GM12878 (cell line): ENCODE results near the gene KCNIP2. TPM values are rescaled to one million over a fixed set of nuclear protein-coding genes. Genes with fewer than 3 reads are reported as not detected.

ENCODE experiments used
- ATAC-seq: fragments of 200-7000 bp; cut with Tn5 transposase; 3 replicates; pipeline ENCODE4 v1.9.1; 2020; ENCODE audit warnings: mild to moderate bottlenecking, moderate library complexity
- BruUV-seq: library from RNA; stranded (reverse); fragments of 400-500 nt; replicated peaks from 2 replicates; lab custom pipeline; 2021; lab: Mats Ljungman, UMichigan
- CTCF ChIA-PET: fragments of 300-600 bp; sonication (Branson Sonifier 250); formaldehyde crosslinking; extraction: SDS; loops from one replicate; lab custom pipeline; 2021; ENCODE audit warnings: inconsistent platforms; lab: Yijun Ruan, JAX
- POLR2A ChIA-PET: fragments of 350-600 bp; formaldehyde crosslinking; extraction: SDS; loops from one replicate; lab custom pipeline; 2021; ENCODE audit warnings: inconsistent platforms; lab: Charles Lee
- RAD21 ChIA-PET: fragments of 300-600 bp; sonication (Branson Sonifier 250); formaldehyde crosslinking; loops from one replicate; lab custom pipeline; 2023; ENCODE audit warnings: antibody characterized with exemption; ENCODE audit not compliant: unreplicated experiment; lab: Charles Lee
- SMC1A ChIA-PET: fragments of 300-600 bp; sonication (Branson Sonifier 250); formaldehyde crosslinking; loops from one replicate; lab custom pipeline; 2023; ENCODE audit not compliant: unreplicated experiment, uncharacterized antibody; lab: Charles Lee
- DNase-seq: peaks from one replicate; pipeline ENCODE4 v3.0.0-alpha.2; 2011; ENCODE audit warnings: low read depth, low spot score
- FAIRE-seq: peaks from 3 replicates; lab custom pipeline; 2011; peaks lifted over from hg19 to GRCh38; lab: Jason Lieb, UNC
- H2AFZ ChIP-seq: 2 replicates; pipeline ENCODE4 v1.6.0; 2011; ENCODE audit warnings: low read depth, low read length, control low read depth; ENCODE audit not compliant: control insufficient read depth
- H3K27ac ChIP-seq: 2 replicates; pipeline ENCODE4 v1.5.1; 2011; ENCODE audit warnings: control low read depth; ENCODE audit not compliant: control insufficient read depth, insufficient read depth
- H3K27me3 ChIP-seq, 2 experiments: replicated peaks in 1 of 2; 2 replicates each; pipeline versions ENCODE4 v1.6.0 to v1.6.1; 2011; ENCODE audit warnings: low read length in 1 of 2; ENCODE audit not compliant: control insufficient read depth in 2 of 2, insufficient read depth in 2 of 2
- H3K36me3 ChIP-seq, 2 experiments: 2 replicates each; pipeline ENCODE4 v1.5.1; 2011; ENCODE audit warnings: low read length in 1 of 2; ENCODE audit not compliant: control insufficient read depth in 2 of 2, insufficient read depth in 2 of 2
- H3K4me1 ChIP-seq: 2 replicates; pipeline ENCODE4 v1.6.1; 2011; ENCODE audit warnings: mild to moderate bottlenecking, low read length, moderate library complexity, mixed read lengths; ENCODE audit not compliant: control insufficient read depth, insufficient read depth
- H3K4me2 ChIP-seq: 2 replicates; pipeline ENCODE4 v1.6.0; 2011; ENCODE audit warnings: control low read depth; ENCODE audit not compliant: control insufficient read depth, insufficient read depth
- H3K4me3 ChIP-seq: fragments of 200-600 bp; sonication (generic); 2 replicates; pipeline ENCODE4 v1.5.1; 2016
- H3K79me2 ChIP-seq: 2 replicates; pipeline ENCODE4 v1.6.0; 2011; ENCODE audit warnings: low read length; ENCODE audit not compliant: control insufficient read depth, insufficient read depth
- H3K9ac ChIP-seq: 2 replicates; pipeline ENCODE4 v1.8.0; 2011; ENCODE audit warnings: low read length, control low read depth, mixed read lengths; ENCODE audit not compliant: control insufficient read depth, insufficient read depth
- H3K9me3 ChIP-seq: replicated peaks from 3 replicates; pipeline ENCODE4 v1.5.1; 2011; ENCODE audit warnings: mild to moderate bottlenecking, low read length; ENCODE audit not compliant: control insufficient read depth, insufficient read depth
- H4K20me1 ChIP-seq: 2 replicates; pipeline ENCODE4 v1.6.0; 2011; ENCODE audit not compliant: control insufficient read depth, insufficient read depth
- FOXM1 ChIP-seq: IDR thresholded peaks from 2 replicates; pipeline ENCODE4 v1.6.1; 2012; ENCODE audit warnings: low read depth, mild to moderate bottlenecking, inconsistent platforms, low read length, moderate library complexity
- HCFC1 ChIP-seq: fragments of 150-350 bp; IDR thresholded peaks from 2 replicates; pipeline ENCODE4 v1.6.1; 2014; ENCODE audit warnings: low read length
- NR2F1 ChIP-seq: fragments of 450-650 bp; conservative IDR thresholded peaks from 2 replicates; pipeline ENCODE4 v1.6.1; 2017; ENCODE audit warnings: mild to moderate bottlenecking
- NRF1 ChIP-seq: conservative IDR thresholded peaks from 2 replicates; pipeline ENCODE4 v1.6.1; 2011; ENCODE audit warnings: mild to moderate bottlenecking, low read depth, low read length, improper control_type of control experiment
- RCOR1 ChIP-seq: conservative IDR thresholded peaks from 2 replicates; pipeline ENCODE4 v1.6.1; 2012; ENCODE audit warnings: low read depth, low read length, improper control_type of control experiment
- SMAD5 ChIP-seq: IDR thresholded peaks from 2 replicates; pipeline ENCODE4 v1.6.1; 2016; ENCODE audit warnings: antibody characterized with exemption, low read depth
- ZNF217 ChIP-seq: fragments of 450-650 bp; IDR thresholded peaks from 2 replicates; pipeline ENCODE4 v1.6.1; 2017; ENCODE audit warnings: antibody characterized with exemption, mild to moderate bottlenecking
- WGBS: methylation state at CpG from one replicate; pipeline ENCODE4 v1.1.6; 2016; ENCODE audit warnings: low lambda C conversion rate; ENCODE audit not compliant: insufficient replicate concordance, insufficient coverage; ENCODE audit errors: missing lambda C conversion rate; 5-methylcytosine and 5-hydroxymethylcytosine counted together
- in situ Hi-C: fragments of 300-500 bp; cut with MboI; formaldehyde crosslinking; loops from 9 replicates; pipeline ENCODE4 v1.14.3; 2018; ENCODE audit warnings: mixed read lengths
- intact Hi-C: fragments of 100-400 bp; cut with micrococcal nuclease; formaldehyde crosslinking; loops from one replicate; pipeline ENCODE4 v1.14.2; 2022; ENCODE audit not compliant: unreplicated experiment
- polyA plus RNA-seq, 11 experiments: library from polyadenylated mRNA; depleted of rRNA in 4 of 11; unstranded in 6 of 11; stranded (reverse) in 5 of 11; fragments of >200 nt; fragmentation: Nextera tagmentation in 4 of 11; fragmentation: Illumina TruSeq in 1 of 11; extraction: Ambion mirVana in 4 of 11; extraction: Trizol in 1 of 11; gene quantifications; 1 replicate in 1 of 11; 2 replicates in 10 of 11; pipeline versions ENCODE4 v1.2.1 to v1.2.3, GENCODE V29; 2011 to 2016; ENCODE audit warnings: inconsistent platforms in 2 of 11, missing spikeins in 2 of 11, low read depth in 1 of 11
- total RNA-seq, 4 experiments: library from RNA; depleted of rRNA in 3 of 4; stranded (reverse); fragments of >200 nt in 3 of 4; fragmentation: Illumina TruSeq in 1 of 4; extraction: Trizol in 1 of 4; gene quantifications; 2 replicates each; pipeline versions ENCODE4 v1.2.1 to v1.2.3, GENCODE V29; 2013 to 2021
- TF ChIP-seq, protein P1 (sequence below): IDR thresholded peaks from 2 replicates; pipeline ENCODE4 v1.6.1; 2012; ENCODE audit warnings: low read length, inconsistent platforms
- TF ChIP-seq, protein P2 (sequence below): fragments of 450-650 bp; IDR thresholded peaks from 2 replicates; pipeline ENCODE4 v1.6.1; 2018; ENCODE audit warnings: mild to moderate bottlenecking, low read depth, moderate library complexity; ENCODE audit not compliant: partially characterized antibody

The KCNIP2 gene
- total and polyA plus RNA-seq, 10 of the 15 experiments (the other 5 are each of a cell fraction or from before 2014, with no cell fraction given), result 0.46 to 4.3 (median 1.7) TPM

DNA sequence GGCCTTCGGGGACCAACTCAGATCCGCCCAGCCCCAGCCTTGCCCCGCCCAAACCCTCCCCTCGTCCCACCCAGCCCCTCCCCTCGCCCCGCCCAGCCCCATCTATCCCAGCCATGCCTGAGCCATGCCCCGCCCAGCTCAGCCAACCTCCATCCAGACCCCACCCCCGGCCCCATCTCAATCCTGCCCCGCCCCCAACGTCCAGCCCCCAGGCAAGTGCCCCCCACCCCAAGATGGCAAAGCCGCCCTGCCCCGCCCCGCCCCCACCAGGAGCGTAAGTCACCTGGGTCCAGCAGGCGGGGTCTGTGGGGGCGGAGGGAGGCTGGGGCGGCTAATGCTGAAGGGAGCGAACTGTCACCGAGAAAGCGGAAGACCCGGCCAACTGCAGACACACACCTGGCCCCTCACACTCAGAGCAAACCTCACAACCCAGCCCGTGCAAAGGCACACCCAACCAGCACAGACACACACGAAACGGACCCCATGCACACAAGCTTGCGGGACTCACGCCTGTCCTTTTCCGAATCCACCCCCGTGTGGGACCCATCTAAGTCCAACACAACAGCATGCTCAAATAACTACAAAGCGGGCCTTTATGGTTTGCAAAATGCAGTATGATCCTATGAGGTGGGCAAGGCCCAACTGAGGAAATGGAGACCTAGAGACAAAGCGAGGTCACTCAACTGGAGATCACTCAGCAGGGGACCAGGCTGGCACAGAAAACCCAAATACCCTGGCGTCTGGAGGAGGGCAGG lies 13.9 kb downstream of the KCNIP2 start (continued):
- TF ChIP-seq NRF1, result no peak
- TF ChIP-seq FOXM1, result no peak
- TF ChIP-seq, all 136 proteins: peak for 8

DNA sequence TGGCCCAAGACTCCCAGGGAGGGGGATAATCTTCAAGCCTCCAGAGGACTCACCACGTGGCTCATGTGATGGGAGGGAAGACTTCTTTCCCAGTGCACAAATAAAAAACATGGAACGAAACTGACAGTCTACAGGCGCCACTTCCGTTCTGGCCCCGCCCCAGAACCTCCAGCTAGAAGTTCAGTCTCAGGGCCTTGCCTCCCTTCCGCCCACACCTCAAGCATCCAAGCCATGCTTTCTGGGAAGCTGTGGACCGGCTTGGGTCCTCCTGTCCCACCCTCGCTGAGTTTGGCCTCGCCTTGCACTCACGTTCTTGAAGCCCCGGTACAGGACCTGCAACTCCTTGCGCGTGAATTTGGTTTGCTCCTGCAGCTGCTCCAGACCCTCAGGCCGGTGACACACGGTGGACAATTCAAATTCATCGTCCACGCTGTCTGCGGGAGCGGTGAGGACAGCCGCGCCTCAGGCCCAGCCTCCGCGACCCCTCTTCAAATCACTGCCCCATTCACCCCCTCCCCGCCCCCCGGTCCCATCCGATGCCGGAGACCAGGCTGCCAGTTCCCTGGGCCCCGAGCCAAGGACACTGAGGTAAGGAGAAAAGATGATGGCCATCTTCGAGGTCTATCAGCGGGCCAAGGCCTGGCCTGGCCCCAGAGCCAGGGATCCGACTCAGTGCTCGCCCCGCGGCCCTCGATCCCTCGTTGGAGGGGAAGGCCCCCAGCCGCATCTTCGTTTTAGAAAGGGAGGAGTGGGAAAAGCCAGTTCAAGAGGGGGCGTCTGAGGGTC lies 14.6 kb downstream of the KCNIP2 start:
- ChIA-PET CTCF (no interaction called here), POLR2A (interaction anchor here (0.5 to 4.5 kb wide), 3 partner anchors 9 to 12 kb away, joined by 3 to 33 read pairs (median 5); partner anchors contain the start of gene OGA), SMC1A (interaction anchor here (0.6 to 2.2 kb wide), 6 partner anchors 10 to 226 kb away, joined by 3 to 13 read pairs (median 4); partner anchors contain the start of gene OGA), RAD21 (interaction anchor here (0.7 to 1.5 kb wide), 7 partner anchors 10 to 180 kb away, joined by 3 to 15 read pairs (median 5); partner anchors contain the start of gene OGA)
- intact Hi-C loops (no loop called here), in situ Hi-C loops (no loop called here)
- H2AFZ ChIP-seq, result no peak overlapping the region
- DNase-seq (no peak), FAIRE-seq (no peak), ATAC-seq (no peak)
- H3K79me2 ChIP-seq, result no peaks in the 10 kb centered on the region
- peak overlapping the region; percentile 85; the same call in 1 of the 2 replicates for H3K4me2 ChIP-seq
- peaks cover 0 to 4% of the 10 kb centered on the region in 2 experiments; a peak in 1 of 4 replicates for H3K36me3 ChIP-seq
- no peaks in the 10 kb centered on the region for H3K9me3 ChIP-seq
- no peaks in the 10 kb centered on the region for H3K27me3 ChIP-seq
- TF ChIP-seq, protein P1, sequence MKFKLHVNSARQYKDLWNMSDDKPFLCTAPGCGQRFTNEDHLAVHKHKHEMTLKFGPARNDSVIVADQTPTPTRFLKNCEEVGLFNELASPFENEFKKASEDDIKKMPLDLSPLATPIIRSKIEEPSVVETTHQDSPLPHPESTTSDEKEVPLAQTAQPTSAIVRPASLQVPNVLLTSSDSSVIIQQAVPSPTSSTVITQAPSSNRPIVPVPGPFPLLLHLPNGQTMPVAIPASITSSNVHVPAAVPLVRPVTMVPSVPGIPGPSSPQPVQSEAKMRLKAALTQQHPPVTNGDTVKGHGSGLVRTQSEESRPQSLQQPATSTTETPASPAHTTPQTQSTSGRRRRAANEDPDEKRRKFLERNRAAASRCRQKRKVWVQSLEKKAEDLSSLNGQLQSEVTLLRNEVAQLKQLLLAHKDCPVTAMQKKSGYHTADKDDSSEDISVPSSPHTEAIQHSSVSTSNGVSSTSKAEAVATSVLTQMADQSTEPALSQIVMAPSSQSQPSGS, result no peak
- TF ChIP-seq NR2F1, result no peak
- TF ChIP-seq SMAD5, result no peak
- TF ChIP-seq, protein P2, sequence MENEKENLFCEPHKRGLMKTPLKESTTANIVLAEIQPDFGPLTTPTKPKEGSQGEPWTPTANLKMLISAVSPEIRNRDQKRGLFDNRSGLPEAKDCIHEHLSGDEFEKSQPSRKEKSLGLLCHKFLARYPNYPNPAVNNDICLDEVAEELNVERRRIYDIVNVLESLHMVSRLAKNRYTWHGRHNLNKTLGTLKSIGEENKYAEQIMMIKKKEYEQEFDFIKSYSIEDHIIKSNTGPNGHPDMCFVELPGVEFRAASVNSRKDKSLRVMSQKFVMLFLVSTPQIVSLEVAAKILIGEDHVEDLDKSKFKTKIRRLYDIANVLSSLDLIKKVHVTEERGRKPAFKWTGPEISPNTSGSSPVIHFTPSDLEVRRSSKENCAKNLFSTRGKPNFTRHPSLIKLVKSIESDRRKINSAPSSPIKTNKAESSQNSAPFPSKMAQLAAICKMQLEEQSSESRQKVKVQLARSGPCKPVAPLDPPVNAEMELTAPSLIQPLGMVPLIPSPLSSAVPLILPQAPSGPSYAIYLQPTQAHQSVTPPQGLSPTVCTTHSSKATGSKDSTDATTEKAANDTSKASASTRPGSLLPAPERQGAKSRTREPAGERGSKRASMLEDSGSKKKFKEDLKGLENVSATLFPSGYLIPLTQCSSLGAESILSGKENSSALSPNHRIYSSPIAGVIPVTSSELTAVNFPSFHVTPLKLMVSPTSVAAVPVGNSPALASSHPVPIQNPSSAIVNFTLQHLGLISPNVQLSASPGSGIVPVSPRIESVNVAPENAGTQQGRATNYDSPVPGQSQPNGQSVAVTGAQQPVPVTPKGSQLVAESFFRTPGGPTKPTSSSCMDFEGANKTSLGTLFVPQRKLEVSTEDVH, result no peak
- no peak for TF ChIP-seq RCOR1
- TF ChIP-seq ZNF217, result no peak
- TF ChIP-seq HCFC1, result no peak
- H3K27ac ChIP-seq, result no peak overlapping the region
- no peak overlapping the region for H3K4me3 ChIP-seq
- H3K4me1 ChIP-seq, result peaks cover 19% of the 10 kb centered on the region
- H4K20me1 ChIP-seq, result no peaks in the 10 kb centered on the region
- 73% methylated on average over 38 of the region's 39 CpGs for WGBS
- BruUV-seq, result no TSS peak
- H3K9ac ChIP-seq, result no peak overlapping the region
